HepG2 (cell line): ENCODE measurements around the gene HP1BP3. TPM values are rescaled to one million over a fixed set of nuclear protein-coding genes. Genes with fewer than 3 reads are reported as not detected.

Source experiments
- AGO1 ChIP-seq: fragments of 200-400 bp; formaldehyde crosslinking; IDR thresholded peaks from 2 replicates; pipeline ENCODE4 v1.6.1; 2017; ENCODE audit warnings: mild to moderate bottlenecking, low read depth, low read length, moderate library complexity; ENCODE audit not compliant: poor library complexity, severe bottlenecking
- BATF2 ChIP-seq: sonication (generic); formaldehyde crosslinking; IDR thresholded peaks from 2 replicates; pipeline ENCODE4 v1.8.0; 2022; ENCODE audit warnings: mild to moderate bottlenecking, missing genetic modification reagents, moderate library complexity
- BHLHE40 ChIP-seq: IDR thresholded peaks from 2 replicates; pipeline ENCODE4 v1.6.1; 2011; ENCODE audit warnings: low read length, improper control_type of control experiment
- CC2D1A ChIP-seq: sonication (generic); formaldehyde crosslinking; IDR thresholded peaks from 2 replicates; pipeline ENCODE4 v1.8.1; 2023; ENCODE audit warnings: mild to moderate bottlenecking, missing genetic modification reagents
- CHD4 ChIP-seq: fragments of 200-600 bp; sonication (generic); IDR thresholded peaks from 2 replicates; pipeline ENCODE4 v1.7.0; 2017; ENCODE audit warnings: mild to moderate bottlenecking, low read length, borderline replicate concordance
- CREM ChIP-seq, 2 experiments: sonication (generic) in 1 of 2; formaldehyde crosslinking in 1 of 2; IDR thresholded peaks; 2 replicates each; pipeline versions ENCODE4 v1.4.0 to v1.6.1; 2016 to 2020; ENCODE audit warnings: antibody characterized with exemption in 1 of 2, mild to moderate bottlenecking in 1 of 2, missing genetic modification reagents in 1 of 2
- FLYWCH1 ChIP-seq: sonication (generic); formaldehyde crosslinking; IDR thresholded peaks from 2 replicates; pipeline ENCODE4 v1.8.1; 2023; ENCODE audit warnings: mild to moderate bottlenecking, missing genetic modification reagents
- GPBP1L1 ChIP-seq: sonication (generic); formaldehyde crosslinking; IDR thresholded peaks from 2 replicates; pipeline ENCODE4 v1.5.0; 2020; ENCODE audit warnings: mild to moderate bottlenecking, missing genetic modification reagents
- HIC2 ChIP-seq: sonication (generic); formaldehyde crosslinking; IDR thresholded peaks from 2 replicates; pipeline ENCODE4 v1.9.0; 2022; ENCODE audit warnings: low read depth, missing genetic modification reagents
- KDM6A ChIP-seq: IDR thresholded peaks from 2 replicates; pipeline ENCODE4 v1.6.1; 2016; ENCODE audit warnings: low read depth
- KMT2A ChIP-seq: sonication (generic); formaldehyde crosslinking; IDR thresholded peaks from 2 replicates; pipeline ENCODE4 v1.4.0; 2020; ENCODE audit warnings: missing genetic modification reagents
- NAIF1 ChIP-seq: sonication (generic); formaldehyde crosslinking; IDR thresholded peaks from 2 replicates; pipeline ENCODE4 v1.5.0; 2020; ENCODE audit warnings: mild to moderate bottlenecking, missing genetic modification reagents, borderline replicate concordance
- PHF8 ChIP-seq: sonication (generic); formaldehyde crosslinking; IDR thresholded peaks from 2 replicates; pipeline ENCODE4 v1.5.0; 2020; ENCODE audit warnings: missing genetic modification reagents
- RFX3 ChIP-seq: IDR thresholded peaks from 2 replicates; pipeline ENCODE4 v1.6.1; 2016; ENCODE audit warnings: missing biosample characterization, missing genetic modification reagents
- SNAPC5 ChIP-seq: sonication (generic); formaldehyde crosslinking; IDR thresholded peaks from 2 replicates; pipeline ENCODE4 v1.8.1; 2023; ENCODE audit warnings: mild to moderate bottlenecking, missing genetic modification reagents, borderline replicate concordance
- TBP ChIP-seq: sonication (generic); formaldehyde crosslinking; IDR thresholded peaks from 2 replicates; pipeline ENCODE4 v1.5.0; 2020; ENCODE audit warnings: missing genetic modification reagents
- ZKSCAN1 ChIP-seq: fragments of 150-350 bp; IDR thresholded peaks from 2 replicates; pipeline ENCODE4 v1.6.1; 2014; ENCODE audit warnings: low read length
- ZNF317 ChIP-seq: sonication (generic); formaldehyde crosslinking; IDR thresholded peaks from 2 replicates; pipeline ENCODE4 v1.5.0; 2020; ENCODE audit warnings: mild to moderate bottlenecking, missing genetic modification reagents
- ZNF546 ChIP-seq: sonication (generic); formaldehyde crosslinking; conservative IDR thresholded peaks from 2 replicates; pipeline ENCODE4 v1.8.1; 2023; ENCODE audit warnings: mild to moderate bottlenecking, missing genetic modification reagents
- ZNF549 ChIP-seq: sonication (generic); formaldehyde crosslinking; IDR thresholded peaks from 2 replicates; pipeline ENCODE4 v1.5.0; 2020; ENCODE audit warnings: missing genetic modification reagents
- ZNF557 ChIP-seq: sonication (generic); formaldehyde crosslinking; IDR thresholded peaks from 2 replicates; pipeline ENCODE4 v1.4.0; 2020; ENCODE audit warnings: missing genetic modification reagents
- ZNF766 ChIP-seq: sonication (generic); formaldehyde crosslinking; IDR thresholded peaks from 2 replicates; pipeline ENCODE4 v1.5.0; 2020; ENCODE audit warnings: missing genetic modification reagents, borderline replicate concordance
- ZNF770 ChIP-seq: sonication (generic); formaldehyde crosslinking; IDR thresholded peaks from 2 replicates; pipeline ENCODE4 v1.5.0; 2020; ENCODE audit warnings: mild to moderate bottlenecking, missing genetic modification reagents
- ZNF781 ChIP-seq: sonication (generic); formaldehyde crosslinking; IDR thresholded peaks from 2 replicates; pipeline ENCODE4 v1.5.1; 2020; ENCODE audit warnings: borderline replicate concordance, mild to moderate bottlenecking, missing genetic modification reagents; ENCODE audit errors: not compliant biosample characterization
- ZSCAN29 ChIP-seq: sonication (generic); formaldehyde crosslinking; conservative IDR thresholded peaks from 2 replicates; pipeline ENCODE4 v1.4.0; 2020; ENCODE audit warnings: mild to moderate bottlenecking, missing genetic modification reagents
- polyA plus RNA-seq, 8 experiments: library from polyadenylated mRNA; depleted of rRNA in 3 of 8; stranded (reverse) in 7 of 8; unstranded in 1 of 8; fragments of >200 nt; fragmentation: Illumina TruSeq in 4 of 8; extraction: Trizol in 4 of 8; gene quantifications; 2 replicates each; pipeline versions ENCODE4 v1.2.1 to v1.2.3, GENCODE V29; 2011 to 2016; ENCODE audit warnings: low read depth in 4 of 8, missing spikeins in 1 of 8, mixed read lengths in 1 of 8; ENCODE audit not compliant: insufficient read depth in 1 of 8
- total RNA-seq, 5 experiments: library from RNA; depleted of rRNA; stranded (reverse); fragments of >200 nt; fragmentation: Illumina TruSeq; extraction: Trizol; gene quantifications; 2 replicates each; pipeline ENCODE4 v1.2.3, GENCODE V29; 2016; ENCODE audit warnings: low read depth in 1 of 5

Gene HP1BP3
- total and polyA plus RNA-seq, 2 of the 13 experiments (the other 11 are each of a cell fraction or from before 2014, with no cell fraction given), result 98.5 to 137 TPM

GRCh38 chr1:20732588-20733359, 54.3 kb downstream of the HP1BP3 start, which contains the start of gene SH2D5 (continued):
- TF ChIP-seq SNAPC5 (CRISPR knock-in tag) (no peak), KMT2A (no peak), CHD4 (no peak), RFX3 (CRISPR knock-in tag) (no peak), ZNF766 (CRISPR knock-in tag) (peak; percentile 52; the same call in 1 of the 2 replicates), CREM (IDR thresholded peaks at IDR 0.05) (no peak; the same call in 1 of the 2 replicates), CREM (CRISPR knock-in tag; IDR thresholded peaks at IDR 0.05) (no peak), GPBP1L1 (no peak), PHF8 (CRISPR knock-in tag) (no peak; the same call in 1 of the 2 replicates), BHLHE40 (peak; percentile 93), KDM6A (CRISPR knock-in tag) (no peak), NAIF1 (CRISPR knock-in tag) (no peak; the same call in 1 of the 2 replicates), ZNF549 (CRISPR knock-in tag) (no peak), FLYWCH1 (peak; percentile 62; the same call in 1 of the 2 replicates), TBP (CRISPR knock-in tag) (no peak), ZNF546 (CRISPR knock-in tag) (no peak), CC2D1A (CRISPR knock-in tag) (no peak), ZKSCAN1 (no peak), ZNF770 (CRISPR knock-in tag) (no peak), ZNF557 (CRISPR knock-in tag) (peak; percentile 66; the same call in 1 of the 2 replicates), ZNF781 (CRISPR knock-in tag) (peak; percentile 84), ZNF317 (CRISPR knock-in tag) (no peak), ZSCAN29 (CRISPR knock-in tag) (0 out of 2 replicates have a peak, but pooled peaks have one; percentile 63), AGO1 (no peak), BATF2 (CRISPR knock-in tag) (no peak), HIC2 (CRISPR knock-in tag) (no peak)
